Stimulated activated CD8-positive, alpha-beta memory T cell treated with anti-CD3 and anti-CD28 coated beads, Interleukin-12 subunit alpha, Interleukin-12 subunit beta, amount 100 ng/mL, for 1 hour (primary cell): ENCODE measurements around the gene ILDR2.

Experiments
- DNase-seq: peaks from one replicate; pipeline ENCODE4 v3.0.0-alpha.2; 2020; ENCODE audit warnings: low read depth

ILDR2 gene

DNA sequence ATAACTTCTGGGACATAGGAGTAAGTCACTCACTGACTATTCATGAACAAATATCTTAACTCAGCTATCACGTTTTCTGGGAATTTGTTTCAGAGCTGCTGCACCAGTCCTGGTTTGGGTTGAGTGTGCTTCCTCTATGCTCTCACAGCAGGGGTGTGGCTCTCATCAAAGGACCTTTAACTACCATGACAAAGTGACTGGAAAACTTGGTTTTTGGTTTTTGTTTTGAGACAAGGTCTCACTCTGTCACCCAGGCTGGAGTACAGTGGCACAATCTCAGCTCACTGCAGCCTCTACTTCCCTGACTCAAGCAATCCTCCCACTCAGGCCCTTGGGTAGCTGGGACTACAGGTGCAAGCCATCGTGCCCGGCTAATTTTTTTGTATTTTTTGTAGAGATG is 4.1 kb downstream of the ILDR2 start:
- no peak for DNase-seq

- no peak for DNase-seq
Measured at GRCh38 chr1:166969074-166969677, 6.2 kb downstream of the ILDR2 start.

- no peak for DNase-seq
Measured at GRCh38 chr1:166960858-166961474, 14.4 kb downstream of the ILDR2 start.

- DNase-seq, result no peak
Measured at GRCh38 chr1:166956872-166957271, 18.5 kb downstream of the ILDR2 start.

- no peak for DNase-seq
Measured at GRCh38 chr1:166956057-166956850, 19.1 kb downstream of the ILDR2 start.

GRCh38 chr1:166953491-166953890 is 21.8 kb downstream of the ILDR2 start:
- DNase-seq, result no peak

DNA sequence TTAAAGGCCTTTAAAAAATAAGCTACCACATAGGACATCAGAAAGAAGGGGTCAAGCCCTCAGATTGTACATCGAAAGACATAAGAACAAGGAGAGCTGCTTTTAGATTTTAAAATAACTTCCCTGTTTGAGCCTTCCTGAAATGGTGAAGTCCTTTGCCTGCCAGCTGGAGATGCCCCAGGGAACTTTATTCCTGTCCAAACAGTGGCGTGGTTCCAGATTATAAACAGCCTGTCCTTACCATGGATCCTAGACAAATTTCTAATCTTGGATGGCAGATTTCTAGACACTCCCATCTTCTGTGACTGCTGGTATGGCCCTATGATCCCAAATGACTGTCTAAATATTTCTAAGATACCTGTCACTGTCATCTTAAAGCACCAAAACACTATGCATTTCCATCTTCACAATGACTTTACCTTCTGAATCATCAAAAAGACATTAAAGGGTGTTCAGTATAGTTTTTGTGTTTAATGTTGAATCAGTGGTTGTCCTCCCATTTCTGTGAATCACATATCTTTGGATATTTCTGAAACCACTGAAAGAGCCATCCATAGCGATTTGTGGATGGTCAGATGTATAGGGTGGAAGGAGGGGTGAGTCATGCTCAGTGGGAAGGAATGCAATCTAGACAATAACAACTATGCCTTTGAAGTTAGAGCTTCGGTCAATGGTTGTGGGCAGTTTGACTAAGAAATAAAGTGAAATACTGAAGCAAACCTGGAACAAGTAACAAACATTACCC is 23.2 kb downstream of the ILDR2 start:
- DNase-seq, result no peak

DNA sequence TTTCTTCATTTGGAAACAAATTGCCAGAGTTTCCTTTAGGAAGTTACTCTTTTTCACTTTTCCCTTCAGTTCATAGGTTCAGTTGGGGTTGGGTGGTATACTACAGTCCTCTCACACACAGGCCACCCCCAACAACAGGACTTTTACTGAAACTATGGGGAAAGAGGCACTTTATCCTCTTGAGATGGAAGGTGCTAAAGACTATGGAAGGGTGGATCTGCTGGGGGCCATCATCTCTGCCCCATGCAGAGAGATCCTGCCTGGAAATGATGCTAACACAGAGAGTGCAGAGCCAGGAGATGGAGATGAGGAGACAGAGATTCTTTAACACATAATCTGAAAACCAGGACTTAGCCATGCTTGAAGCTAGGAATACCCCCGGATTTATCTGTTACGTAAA is 24.3 kb downstream of the ILDR2 start:
- no peak for DNase-seq

DNA sequence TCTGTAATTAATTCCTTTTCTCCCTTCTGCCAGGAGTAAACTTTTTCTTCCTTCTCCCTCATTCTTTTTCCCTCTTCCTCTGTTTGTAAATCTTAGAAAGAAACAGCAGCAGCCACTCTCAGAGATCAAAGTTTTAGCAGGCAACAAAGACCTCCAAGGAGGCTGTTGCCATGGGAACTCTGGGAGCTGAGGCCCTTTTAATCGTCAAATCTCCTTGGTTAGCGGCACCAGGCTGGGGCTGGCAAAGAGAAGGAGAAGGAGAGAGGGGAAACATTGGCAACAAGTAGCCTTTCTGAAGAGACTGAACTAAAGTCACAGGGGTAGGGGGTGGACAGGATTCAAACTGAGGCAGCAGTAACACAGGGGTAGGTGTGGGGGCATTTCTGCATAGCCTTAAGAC is 25.2 kb downstream of the ILDR2 start:
- DNase-seq, result no peak

- no peak for DNase-seq
Measured at GRCh38 chr1:166948856-166949350, 26.4 kb downstream of the ILDR2 start.

- DNase-seq, result no peak
Measured at GRCh38 chr1:166947398-166948043, 27.8 kb downstream of the ILDR2 start.

DNA sequence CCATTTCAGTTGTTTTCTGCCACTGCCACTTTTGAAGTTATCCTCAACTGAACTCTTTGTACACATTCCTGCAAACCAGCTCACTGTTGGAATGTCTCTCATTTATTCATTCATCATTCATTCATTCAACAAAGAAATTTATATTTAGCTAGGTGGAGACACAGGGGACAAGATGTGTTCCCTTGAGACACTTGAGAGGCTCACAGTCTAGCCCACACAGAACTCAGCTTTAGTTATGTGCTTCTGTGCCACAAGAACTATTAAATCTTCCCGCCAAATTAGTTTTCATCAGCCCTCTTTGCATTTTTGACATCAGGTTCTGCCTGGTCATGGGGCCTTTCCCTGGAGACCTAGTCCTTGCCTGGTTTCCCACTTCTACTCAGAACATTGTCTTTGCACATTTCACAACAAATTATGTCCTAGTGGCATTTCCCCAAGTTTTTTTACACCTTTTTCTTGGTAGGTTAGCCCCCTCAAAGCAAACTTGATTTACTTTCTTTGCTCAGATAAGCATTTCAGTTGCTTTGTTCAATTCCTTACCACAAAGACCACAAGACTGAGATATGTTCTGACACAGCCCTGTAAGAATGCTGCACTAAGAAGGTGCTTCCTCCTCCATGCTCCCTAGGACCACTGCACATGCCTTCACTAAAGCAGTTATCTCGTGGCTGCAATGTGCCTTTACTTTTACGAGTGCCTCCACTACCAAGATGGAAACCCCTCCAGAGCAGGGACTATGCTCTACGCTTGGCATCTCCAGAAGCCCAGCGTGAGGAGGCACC is 31.0 kb downstream of the ILDR2 start:
- no peak for DNase-seq

DNA sequence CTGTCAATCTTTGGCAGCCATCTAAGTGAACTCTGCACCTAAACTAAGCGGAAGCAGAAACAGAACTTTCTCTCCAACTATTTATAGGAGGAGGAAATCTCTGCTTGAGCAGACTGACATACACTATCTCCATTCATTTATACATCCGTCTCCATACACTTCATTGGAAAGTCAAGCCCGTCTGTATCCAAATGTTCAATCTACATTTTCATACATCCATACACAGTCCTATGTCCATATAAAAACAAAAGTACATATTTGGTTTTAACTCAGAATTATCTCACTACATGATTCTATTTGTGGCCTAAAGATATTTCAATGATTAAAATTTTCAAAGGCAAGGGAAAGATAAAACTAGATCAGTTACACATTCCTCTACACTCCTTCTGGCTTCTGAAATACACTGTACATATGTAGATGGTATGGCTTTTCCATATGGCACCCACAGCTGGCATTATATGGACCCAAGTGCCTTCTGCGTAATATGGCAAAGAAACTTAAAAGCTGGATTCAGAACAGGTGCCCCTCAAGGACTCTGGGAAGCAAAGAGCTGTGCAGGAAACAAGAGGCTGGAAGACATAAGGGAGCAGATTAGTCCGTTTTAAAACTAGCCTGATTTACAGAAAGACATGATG is 35.5 kb downstream of the ILDR2 start:
- no peak for DNase-seq

- DNase-seq, result no peak
Measured at GRCh38 chr1:166937962-166938361, 37.4 kb downstream of the ILDR2 start.

- no peak for DNase-seq
Measured at GRCh38 chr1:166937329-166937728, 38.0 kb downstream of the ILDR2 start.

- DNase-seq, result no peak
Measured at GRCh38 chr1:166933633-166934032, 41.7 kb downstream of the ILDR2 start.

DNA sequence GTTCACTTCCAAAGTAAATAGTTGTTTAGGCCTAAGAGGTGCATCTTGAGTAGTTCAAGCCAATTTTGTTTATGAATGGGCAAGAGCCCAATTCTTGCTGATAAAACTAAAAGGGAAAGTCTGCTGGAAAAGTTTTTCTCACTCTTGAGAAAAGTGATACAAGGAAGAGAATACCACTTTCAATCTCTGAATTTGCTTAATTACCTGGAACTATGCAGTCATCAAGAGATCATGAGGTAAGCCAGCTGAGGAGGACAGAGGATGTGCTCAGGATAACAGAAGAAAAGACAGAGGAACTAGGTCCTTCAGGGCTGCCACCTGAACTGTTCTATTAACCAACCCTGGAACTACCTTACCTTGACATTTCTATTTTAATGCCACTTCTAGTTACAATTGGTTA is 42.2 kb downstream of the ILDR2 start:
- DNase-seq, result no peak

- DNase-seq, result no peak
Measured at GRCh38 chr1:166929911-166930310, 45.4 kb downstream of the ILDR2 start.

- DNase-seq, result no peak
Measured at GRCh38 chr1:166927701-166928100, 47.6 kb downstream of the ILDR2 start.

DNA sequence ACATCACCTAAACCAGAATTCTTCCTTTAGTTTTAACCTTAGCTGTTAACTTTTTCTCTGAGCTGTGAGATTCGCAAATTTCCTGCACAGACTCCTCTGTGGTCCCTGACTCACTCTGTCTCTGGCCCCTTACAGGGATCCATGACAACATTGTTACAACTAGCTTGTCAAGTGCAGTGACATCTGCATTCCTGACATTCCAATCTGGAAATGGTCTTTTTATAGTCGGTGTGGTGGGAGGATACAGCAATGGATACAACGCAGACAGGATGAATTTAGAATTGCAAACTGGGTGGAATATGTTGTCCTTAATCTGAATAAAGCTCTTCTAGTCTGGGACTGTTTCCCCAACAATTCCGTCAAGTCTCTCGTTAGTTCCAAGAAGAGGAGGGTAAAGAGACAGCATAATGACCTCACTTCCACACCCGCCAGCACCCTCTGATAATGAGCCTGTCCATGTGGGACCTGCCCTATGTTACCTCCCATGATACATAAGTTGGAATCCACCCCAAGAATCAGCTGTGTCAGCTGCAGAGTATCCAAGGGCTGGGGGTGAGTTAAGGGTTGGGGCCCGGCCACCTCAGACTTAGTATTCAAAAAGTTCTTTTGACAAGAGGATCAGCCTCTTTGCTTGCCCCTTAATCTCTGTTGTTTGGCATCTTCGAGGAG is 49.4 kb downstream of the ILDR2 start:
- DNase-seq, result no peak
